Measurements from ENCODE around the gene USP17L5.
"Not testable (repeated sequence)": the region's sequence is repeated elsewhere in the genome, so short reads cannot be mapped to it uniquely, and the experiment has no call there.

USP17L5 gene

GRCh38 chr4:9339103-9339502 is at the start of gene USP17L5:
TSS of gene USP17L5 (plus strand) at chr4:9339403. CDS start at chr4:9339403, 0 bp downstream.
- intact Hi-C loops (cut with DNase I; ENCODE audit: low total_unique reads); H3K4me3 ChIP-seq; H3K9me3 ChIP-seq; H3K27ac ChIP-seq; H3K27me3 ChIP-seq; H3K36me3 ChIP-seq; H3K4me1 ChIP-seq; DNase-seq: not testable (repeated sequence)

- H3K9me3 ChIP-seq; H3K27me3 ChIP-seq; H3K27ac ChIP-seq; H3K4me1 ChIP-seq; H3K36me3 ChIP-seq; intact Hi-C loops (cut with DNase I; ENCODE audit: low total_unique reads); DNase-seq; H3K4me3 ChIP-seq: not testable (repeated sequence)
Measured at GRCh38 chr4:9324191-9324590, 15.0 kb upstream of the USP17L5 start.

- H3K27me3 ChIP-seq; H3K4me1 ChIP-seq; H3K9me3 ChIP-seq; H3K36me3 ChIP-seq; H3K4me3 ChIP-seq; H3K27ac ChIP-seq; intact Hi-C loops (cut with DNase I; ENCODE audit: low total_unique reads); DNase-seq: not testable (repeated sequence)
Measured at GRCh38 chr4:9324865-9325264, 14.3 kb upstream of the USP17L5 start, which contains the start of gene USP17L24. TSS of gene USP17L24 (plus strand) at chr4:9325165. CDS start at chr4:9325165, 0 bp downstream.

- intact Hi-C loops (cut with DNase I; ENCODE audit: low total_unique reads); H3K27me3 ChIP-seq; H3K27ac ChIP-seq; H3K36me3 ChIP-seq; H3K4me3 ChIP-seq; H3K4me1 ChIP-seq; H3K9me3 ChIP-seq; DNase-seq: not testable (repeated sequence)
Measured at GRCh38 chr4:9329611-9330010, 9.6 kb upstream of the USP17L5 start, which contains the start of gene USP17L25. TSS of gene USP17L25 (plus strand) at chr4:9329911. CDS start at chr4:9329911, 0 bp downstream.

GRCh38 chr4:9334358-9334757 is 4.8 kb upstream of the USP17L5 start, which contains the start of gene USP17L26:
TSS of gene USP17L26 (plus strand) at chr4:9334658. CDS start at chr4:9334658, 0 bp downstream.
- H3K27ac ChIP-seq; H3K27me3 ChIP-seq; DNase-seq; H3K9me3 ChIP-seq; H3K4me3 ChIP-seq; H3K4me1 ChIP-seq; H3K36me3 ChIP-seq; intact Hi-C loops (cut with DNase I; ENCODE audit: low total_unique reads): not testable (repeated sequence)

- H3K27me3 ChIP-seq; H3K4me3 ChIP-seq; H3K4me1 ChIP-seq; H3K36me3 ChIP-seq; DNase-seq; intact Hi-C loops (cut with DNase I; ENCODE audit: low total_unique reads); H3K27ac ChIP-seq; H3K9me3 ChIP-seq: not testable (repeated sequence)
Measured at GRCh38 chr4:9343848-9344247, 4.6 kb downstream of the USP17L5 start, which contains the start of gene USP17L27. TSS of gene USP17L27 (plus strand) at chr4:9344148. CDS start at chr4:9344148, 0 bp downstream.

- H3K27me3 ChIP-seq; H3K4me1 ChIP-seq; DNase-seq; H3K4me3 ChIP-seq; H3K9me3 ChIP-seq; H3K27ac ChIP-seq; intact Hi-C loops (cut with DNase I; ENCODE audit: low total_unique reads); H3K36me3 ChIP-seq: not testable (repeated sequence)
Measured at GRCh38 chr4:9348593-9348992, 9.4 kb downstream of the USP17L5 start, which contains the start of gene USP17L28. TSS of gene USP17L28 (plus strand) at chr4:9348893. CDS start at chr4:9348893, 0 bp downstream.

GRCh38 chr4:9350866-9351265 is 11.7 kb downstream of the USP17L5 start:
- H3K27ac ChIP-seq; H3K36me3 ChIP-seq; DNase-seq; H3K9me3 ChIP-seq; H3K4me1 ChIP-seq; H3K4me3 ChIP-seq; H3K27me3 ChIP-seq; intact Hi-C loops (cut with DNase I; ENCODE audit: low total_unique reads): not testable (repeated sequence)

GRCh38 chr4:9353338-9353737 is 14.1 kb downstream of the USP17L5 start, which contains the start of gene USP17L29:
TSS of gene USP17L29 (plus strand) at chr4:9353638. CDS start at chr4:9353638, 0 bp downstream.
- intact Hi-C loops (cut with DNase I; ENCODE audit: low total_unique reads); H3K36me3 ChIP-seq; H3K27ac ChIP-seq; H3K9me3 ChIP-seq; H3K4me1 ChIP-seq; DNase-seq; H3K4me3 ChIP-seq; H3K27me3 ChIP-seq: not testable (repeated sequence)

GRCh38 chr4:9362829-9363228 is 23.6 kb downstream of the USP17L5 start, which contains the start of gene USP17L30:
TSS of gene USP17L30 (plus strand) at chr4:9363129. CDS start at chr4:9363129, 0 bp downstream.
- DNase-seq; H3K27me3 ChIP-seq; H3K4me3 ChIP-seq; intact Hi-C loops (cut with DNase I; ENCODE audit: low total_unique reads); H3K27ac ChIP-seq; H3K4me1 ChIP-seq; H3K9me3 ChIP-seq; H3K36me3 ChIP-seq: not testable (repeated sequence)

GRCh38 chr4:9379881-9380280 is 40.7 kb downstream of the USP17L5 start:
- H3K27me3 ChIP-seq; H3K4me1 ChIP-seq; H3K9me3 ChIP-seq; H3K4me3 ChIP-seq; DNase-seq; H3K27ac ChIP-seq; intact Hi-C loops (cut with DNase I; ENCODE audit: low total_unique reads); H3K36me3 ChIP-seq: not testable (repeated sequence)
